Neural cell (in vitro differentiated cells): ENCODE data around the gene ITPA. TPM values are rescaled to one million over a fixed set of nuclear protein-coding genes. Genes with fewer than 3 reads are reported as not detected.

ENCODE experiments used
- H2AFZ ChIP-seq: fragments of 200-600, 300-800 bp; sonication (generic), shearing (Covaris generic); 2 replicates; pipeline ENCODE4 v1.6.0; 2014; ENCODE audit warnings: low read depth, mild to moderate bottlenecking, antibody characterized with exemption, low read length, moderate library complexity
- H3F3A ChIP-seq: fragments of 200-600 bp; shearing (Covaris generic); 2 replicates; pipeline ENCODE4 v1.6.1; 2016; ENCODE audit warnings: mild to moderate bottlenecking, moderate library complexity, mixed read lengths, antibody characterized with exemption, low read length; ENCODE audit not compliant: insufficient read depth, poor library complexity, severe bottlenecking
- H3K27ac ChIP-seq: fragments of 200-600, 300-800 bp; sonication (generic), shearing (Covaris generic); 2 replicates; pipeline ENCODE4 v1.5.1; 2014; ENCODE audit warnings: mild to moderate bottlenecking, low read length, moderate library complexity
- H3K27me3 ChIP-seq: fragments of 300-800, 200-600 bp; sonication (generic), shearing (Covaris generic); 2 replicates; pipeline ENCODE4 v1.6.0; 2014; ENCODE audit warnings: mild to moderate bottlenecking, low read depth, low read length, moderate library complexity; ENCODE audit not compliant: insufficient read depth
- H3K36me3 ChIP-seq: fragments of 300-800, 200-600 bp; sonication (generic), shearing (Covaris generic); 2 replicates; pipeline ENCODE4 v1.5.1; 2014; ENCODE audit warnings: mild to moderate bottlenecking, antibody characterized with exemption, low read length, moderate library complexity; ENCODE audit not compliant: insufficient read depth
- H3K4me2 ChIP-seq: fragments of 300-800, 200-600 bp; sonication (generic), shearing (Covaris generic); 2 replicates; pipeline ENCODE4 v1.6.0; 2014; ENCODE audit warnings: mild to moderate bottlenecking, low read length
- H3K4me3 ChIP-seq: fragments of 300-800, 200-600 bp; sonication (generic), shearing (Covaris generic); 2 replicates; pipeline ENCODE4 v1.5.1; 2014; ENCODE audit warnings: mild to moderate bottlenecking, low read length, moderate library complexity
- H3K79me2 ChIP-seq: fragments of 200-600 bp; shearing (Covaris generic); replicated peaks from 2 replicates; pipeline ENCODE4 v1.6.0; 2014; ENCODE audit warnings: mild to moderate bottlenecking, low read length, moderate library complexity; ENCODE audit not compliant: insufficient read depth
- H3K9ac ChIP-seq: fragments of 300-800, 200-600 bp; sonication (generic), shearing (Covaris generic); 2 replicates; pipeline ENCODE4 v1.6.1; 2016; ENCODE audit warnings: mild to moderate bottlenecking, low read length, mixed read lengths
- H3K9me2 ChIP-seq: fragments of 200-600 bp; shearing (Covaris generic); 2 replicates; pipeline ENCODE4 v1.6.1; 2016; ENCODE audit warnings: mild to moderate bottlenecking, low read length, mixed read lengths; ENCODE audit not compliant: insufficient read depth
- H3K9me3 ChIP-seq: fragments of 200-600, 300-800 bp; sonication (generic), shearing (Covaris generic); 2 replicates; pipeline ENCODE4 v1.6.1; 2016; ENCODE audit warnings: mild to moderate bottlenecking, mixed run types, low read length, moderate library complexity, mixed read lengths
- H4K20me1 ChIP-seq: fragments of 200-600 bp; shearing (Covaris generic); 2 replicates; pipeline ENCODE4 v1.6.1; 2016; ENCODE audit warnings: mild to moderate bottlenecking, mixed run types; ENCODE audit not compliant: insufficient read depth
- EP300 ChIP-seq: fragments of 450-650 bp; conservative IDR thresholded peaks from 2 replicates; pipeline ENCODE4 v1.6.1; 2014; ENCODE audit warnings: antibody characterized with exemption, mild to moderate bottlenecking, moderate library complexity; ENCODE audit not compliant: poor library complexity, severe bottlenecking
- POLR2AphosphoS5 ChIP-seq: IDR thresholded peaks from 2 replicates; pipeline ENCODE4 v1.6.1; 2012
- RAD21 ChIP-seq: fragments of 450-650 bp; conservative IDR thresholded peaks from 2 replicates; pipeline ENCODE4 v1.6.1; 2014; ENCODE audit warnings: antibody characterized with exemption, mild to moderate bottlenecking, moderate library complexity
- TAF1 ChIP-seq: IDR thresholded peaks from 2 replicates; pipeline ENCODE4 v1.6.1; 2012; ENCODE audit warnings: low read depth
- polyA plus RNA-seq: library from polyadenylated mRNA; depleted of rRNA; stranded (reverse); fragments of >200 nt; gene quantifications from 2 replicates; pipeline ENCODE4 v1.2.3, GENCODE V29; 2014
- TF ChIP-seq, protein P1 (sequence below): fragments of 450-650 bp; IDR thresholded peaks from 2 replicates; pipeline ENCODE4 v1.5.1; 2014; ENCODE audit warnings: antibody characterized with exemption, mild to moderate bottlenecking, moderate library complexity; ENCODE audit not compliant: poor library complexity, severe bottlenecking
- TF ChIP-seq, protein P2 (sequence below): IDR thresholded peaks from 2 replicates; pipeline ENCODE4 v1.6.1; 2012; ENCODE audit warnings: borderline replicate concordance

ITPA gene
- polyA plus RNA-seq, 1 donor from 2014 or later = 87.1 TPM

DNA sequence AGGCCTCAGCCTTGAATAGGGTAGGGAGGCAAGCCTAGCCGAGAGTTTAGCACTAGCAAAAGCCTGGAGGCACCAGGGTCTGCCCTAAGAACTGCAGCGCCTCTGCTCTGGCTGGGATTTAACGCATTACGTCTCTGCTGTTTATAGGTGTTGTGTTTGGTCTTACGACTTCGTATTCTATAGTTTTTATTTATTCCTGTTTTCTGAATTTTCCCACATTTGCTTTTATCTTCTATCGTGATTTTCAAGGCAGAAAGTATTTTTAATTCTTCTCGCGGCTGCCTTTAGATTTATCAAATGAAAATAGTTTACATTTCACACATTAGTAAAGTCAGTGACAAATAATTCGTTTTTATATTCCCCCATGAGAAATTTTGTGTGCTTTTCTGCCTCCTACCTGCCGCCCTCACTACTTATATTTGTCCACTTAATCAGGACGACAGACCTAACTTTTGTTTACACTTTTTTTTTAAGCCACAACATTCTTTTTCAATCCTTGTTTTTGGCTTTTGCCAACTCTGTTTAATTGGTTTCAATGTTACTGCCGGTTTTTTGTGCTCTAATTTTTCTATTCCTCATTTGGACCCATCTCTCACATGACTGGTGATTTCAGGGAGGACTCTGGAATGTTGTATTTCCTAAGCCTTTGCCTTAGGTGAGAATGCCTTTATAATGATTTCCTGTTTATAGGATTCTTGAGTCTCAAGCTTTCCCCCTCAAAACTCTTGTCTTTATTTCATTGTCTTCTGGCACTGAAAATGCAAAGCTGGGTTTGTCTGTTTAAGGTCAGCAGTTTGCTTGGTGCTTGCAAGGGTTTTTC lies 34.6 kb upstream of the ITPA start:
- H3K9me2 ChIP-seq = no peaks in the 10 kb centered on the region
- no peaks in the 10 kb centered on the region for H4K20me1 ChIP-seq
- H2AFZ ChIP-seq = no peak overlapping the region
- peak overlapping the region; percentile 71 for H3K27ac ChIP-seq
- H3K9me3 ChIP-seq = no peaks in the 10 kb centered on the region
- H3K4me2 ChIP-seq = peak overlapping the region; percentile 36
- peak overlapping the region; percentile 94 for H3K9ac ChIP-seq
- H3F3A ChIP-seq = no peaks in the 10 kb centered on the region
- peaks cover 5% of the 10 kb centered on the region for H3K79me2 ChIP-seq
- peak overlapping the region; percentile 84 for H3K4me3 ChIP-seq
- no peaks in the 10 kb centered on the region for H3K36me3 ChIP-seq
- H3K27me3 ChIP-seq = no peaks in the 10 kb centered on the region
- TF ChIP-seq RAD21 (no peak), EP300 (no peak)
- TF ChIP-seq, protein P1, sequence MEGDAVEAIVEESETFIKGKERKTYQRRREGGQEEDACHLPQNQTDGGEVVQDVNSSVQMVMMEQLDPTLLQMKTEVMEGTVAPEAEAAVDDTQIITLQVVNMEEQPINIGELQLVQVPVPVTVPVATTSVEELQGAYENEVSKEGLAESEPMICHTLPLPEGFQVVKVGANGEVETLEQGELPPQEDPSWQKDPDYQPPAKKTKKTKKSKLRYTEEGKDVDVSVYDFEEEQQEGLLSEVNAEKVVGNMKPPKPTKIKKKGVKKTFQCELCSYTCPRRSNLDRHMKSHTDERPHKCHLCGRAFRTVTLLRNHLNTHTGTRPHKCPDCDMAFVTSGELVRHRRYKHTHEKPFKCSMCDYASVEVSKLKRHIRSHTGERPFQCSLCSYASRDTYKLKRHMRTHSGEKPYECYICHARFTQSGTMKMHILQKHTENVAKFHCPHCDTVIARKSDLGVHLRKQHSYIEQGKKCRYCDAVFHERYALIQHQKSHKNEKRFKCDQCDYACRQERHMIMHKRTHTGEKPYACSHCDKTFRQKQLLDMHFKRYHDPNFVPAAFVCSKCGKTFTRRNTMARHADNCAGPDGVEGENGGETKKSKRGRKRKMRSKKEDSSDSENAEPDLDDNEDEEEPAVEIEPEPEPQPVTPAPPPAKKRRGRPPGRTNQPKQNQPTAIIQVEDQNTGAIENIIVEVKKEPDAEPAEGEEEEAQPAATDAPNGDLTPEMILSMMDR = no peak

DNA sequence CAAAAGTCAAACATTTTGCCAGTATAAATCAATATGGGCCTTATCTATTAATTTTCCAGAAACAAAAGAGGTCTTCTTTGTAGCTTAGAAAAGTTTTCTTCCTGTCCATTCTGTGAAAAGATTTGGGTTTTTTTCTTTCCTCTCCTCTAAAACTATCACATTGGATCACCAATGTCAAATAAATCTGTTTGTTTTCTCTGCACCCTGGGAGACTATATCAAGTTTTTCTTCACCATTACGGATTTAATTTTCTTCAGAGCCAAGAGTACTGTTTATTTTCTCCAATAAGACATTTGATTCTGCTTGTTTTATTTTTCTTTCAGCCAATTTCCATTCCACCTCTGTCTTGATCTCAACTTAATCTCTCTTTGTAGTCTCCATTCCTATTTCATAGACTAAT lies 34.0 kb upstream of the ITPA start:
- Histone ChIP-seq H3K27ac (no peak overlapping the region), H4K20me1 (no peaks in the 10 kb centered on the region), H3K27me3 (no peaks in the 10 kb centered on the region), H3K36me3 (no peaks in the 10 kb centered on the region), H3K4me3 (peak overlapping the region; percentile 84), H3K9ac (no peak overlapping the region), H3K4me2 (no peak overlapping the region), H3K9me3 (no peaks in the 10 kb centered on the region), H3F3A (no peaks in the 10 kb centered on the region), H3K79me2 (peaks cover 5% of the 10 kb centered on the region), H2AFZ (no peak overlapping the region), H3K9me2 (no peaks in the 10 kb centered on the region)
- no peak for TF ChIP-seq TAF1
- TF ChIP-seq EP300 = no peak
- TF ChIP-seq, protein P2, sequence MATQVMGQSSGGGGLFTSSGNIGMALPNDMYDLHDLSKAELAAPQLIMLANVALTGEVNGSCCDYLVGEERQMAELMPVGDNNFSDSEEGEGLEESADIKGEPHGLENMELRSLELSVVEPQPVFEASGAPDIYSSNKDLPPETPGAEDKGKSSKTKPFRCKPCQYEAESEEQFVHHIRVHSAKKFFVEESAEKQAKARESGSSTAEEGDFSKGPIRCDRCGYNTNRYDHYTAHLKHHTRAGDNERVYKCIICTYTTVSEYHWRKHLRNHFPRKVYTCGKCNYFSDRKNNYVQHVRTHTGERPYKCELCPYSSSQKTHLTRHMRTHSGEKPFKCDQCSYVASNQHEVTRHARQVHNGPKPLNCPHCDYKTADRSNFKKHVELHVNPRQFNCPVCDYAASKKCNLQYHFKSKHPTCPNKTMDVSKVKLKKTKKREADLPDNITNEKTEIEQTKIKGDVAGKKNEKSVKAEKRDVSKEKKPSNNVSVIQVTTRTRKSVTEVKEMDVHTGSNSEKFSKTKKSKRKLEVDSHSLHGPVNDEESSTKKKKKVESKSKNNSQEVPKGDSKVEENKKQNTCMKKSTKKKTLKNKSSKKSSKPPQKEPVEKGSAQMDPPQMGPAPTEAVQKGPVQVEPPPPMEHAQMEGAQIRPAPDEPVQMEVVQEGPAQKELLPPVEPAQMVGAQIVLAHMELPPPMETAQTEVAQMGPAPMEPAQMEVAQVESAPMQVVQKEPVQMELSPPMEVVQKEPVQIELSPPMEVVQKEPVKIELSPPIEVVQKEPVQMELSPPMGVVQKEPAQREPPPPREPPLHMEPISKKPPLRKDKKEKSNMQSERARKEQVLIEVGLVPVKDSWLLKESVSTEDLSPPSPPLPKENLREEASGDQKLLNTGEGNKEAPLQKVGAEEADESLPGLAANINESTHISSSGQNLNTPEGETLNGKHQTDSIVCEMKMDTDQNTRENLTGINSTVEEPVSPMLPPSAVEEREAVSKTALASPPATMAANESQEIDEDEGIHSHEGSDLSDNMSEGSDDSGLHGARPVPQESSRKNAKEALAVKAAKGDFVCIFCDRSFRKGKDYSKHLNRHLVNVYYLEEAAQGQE = no peak

DNA sequence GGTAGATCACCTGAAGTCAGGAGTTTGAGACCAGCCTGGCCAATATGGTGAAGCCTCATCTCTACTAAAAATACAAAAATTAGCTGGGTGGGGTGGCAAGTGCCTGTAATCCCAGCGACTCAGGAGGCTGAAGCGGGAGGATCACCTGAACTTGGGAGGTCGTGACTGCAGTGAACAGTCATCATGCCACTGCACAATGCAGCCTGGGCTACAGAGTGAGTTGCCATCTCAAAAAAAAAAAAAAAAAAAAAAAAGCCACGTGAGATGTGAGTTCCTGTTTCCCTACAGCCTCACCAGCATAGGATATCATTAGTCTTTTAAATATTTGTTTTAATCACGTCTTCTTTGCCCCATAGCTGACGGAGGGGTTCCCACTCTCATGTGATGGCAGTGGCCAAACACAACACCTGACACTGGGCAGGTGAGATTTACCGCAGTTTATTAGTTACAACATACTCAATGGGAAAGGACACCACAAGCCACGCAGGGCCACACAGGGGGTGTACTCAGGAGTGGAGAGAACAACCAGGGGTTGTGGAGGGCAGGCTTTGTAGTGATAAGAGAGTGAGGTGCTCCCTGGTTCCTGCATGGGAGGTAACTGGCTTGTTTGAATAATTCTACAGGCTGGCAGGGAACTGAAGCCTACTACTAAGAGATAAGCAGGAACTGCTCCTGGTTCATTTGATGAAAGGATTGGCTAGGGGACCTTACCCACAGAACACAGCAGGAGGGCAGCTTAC lies 31.4 kb upstream of the ITPA start:
- Histone ChIP-seq H4K20me1 (no peaks in the 10 kb centered on the region), H3K79me2 (no peaks in the 10 kb centered on the region), H3K4me2 (no peak overlapping the region), H2AFZ (no peak overlapping the region), H3K27me3 (no peaks in the 10 kb centered on the region), H3K4me3 (no peak overlapping the region), H3F3A (no peaks in the 10 kb centered on the region), H3K36me3 (no peaks in the 10 kb centered on the region), H3K9me2 (no peaks in the 10 kb centered on the region), H3K27ac (no peak overlapping the region), H3K9me3 (no peaks in the 10 kb centered on the region), H3K9ac (no peak overlapping the region)
- no peak for TF ChIP-seq POLR2AphosphoS5
